K562 (cell line): Measurements from ENCODE around the gene P2RX5. TPM values are rescaled to one million over a fixed set of nuclear protein-coding genes. Genes with fewer than 3 reads are reported as not detected.

Experiments used
- BRCA1 ChIP-seq, 2 experiments: fragments of 450-650 bp in 1 of 2; sonication (generic) in 1 of 2; formaldehyde crosslinking in 1 of 2; IDR thresholded peaks; 2 replicates each; pipeline versions ENCODE4 v1.5.0 to v1.6.1; 2017 to 2020; ENCODE audit warnings: mild to moderate bottlenecking in 1 of 2, missing genetic modification reagents in 1 of 2
- CTBP1 ChIP-seq: fragments of 450-650 bp; IDR thresholded peaks from 2 replicates; pipeline ENCODE4 v1.6.1; 2016; ENCODE audit warnings: borderline replicate concordance
- FUS ChIP-seq: fragments of 200-400 bp; formaldehyde crosslinking; optimal IDR thresholded peaks from 2 replicates; pipeline ENCODE3; 2017; ENCODE audit warnings: low read depth, low read length
- KDM4B ChIP-seq, 2 experiments: fragments of 450-650 bp in 1 of 2; sonication (generic) in 1 of 2; IDR thresholded peaks; 2 replicates each; pipeline ENCODE4 v1.6.1; 2016 to 2017; ENCODE audit warnings: borderline replicate concordance in 2 of 2, antibody characterized with exemption in 1 of 2, low read depth in 1 of 2, mild to moderate bottlenecking in 1 of 2
- MEF2D ChIP-seq: conservative IDR thresholded peaks from 2 replicates; pipeline ENCODE4 v1.6.1; 2016; ENCODE audit warnings: low read depth, missing genetic modification characterization, missing compliant biosample characterization
- PPARD ChIP-seq: fragments of 250-450 bp; sonication (Bioruptor Pico); IDR thresholded peaks from 2 replicates; pipeline ENCODE4 v1.8.0; 2022; ENCODE audit warnings: inconsistent platforms, mild to moderate bottlenecking, moderate library complexity
- PRMT5 ChIP-seq: sonication (generic); formaldehyde crosslinking; IDR thresholded peaks from 2 replicates; pipeline ENCODE4 v1.5.0; 2020; ENCODE audit warnings: missing genetic modification reagents
- STAT6 ChIP-seq: sonication (generic); formaldehyde crosslinking; IDR thresholded peaks from 2 replicates; pipeline ENCODE4 v1.8.1; 2023; ENCODE audit warnings: mild to moderate bottlenecking, missing genetic modification reagents
- U2AF1 ChIP-seq: fragments of 200-400 bp; formaldehyde crosslinking; optimal IDR thresholded peaks from 2 replicates; pipeline ENCODE3; 2017; ENCODE audit warnings: mild to moderate bottlenecking, low read depth, low read length, moderate library complexity
- XRCC4 ChIP-seq: IDR thresholded peaks from one replicate; pipeline ENCODE4 v1.6.1; 2011; ENCODE audit not compliant: insufficient read depth, insufficient read length; ENCODE audit errors: extremely low read depth
- ZNF444 ChIP-seq: fragments of 250-450 bp; sonication (Bioruptor Pico); IDR thresholded peaks from 2 replicates; pipeline ENCODE4 v1.4.0; 2020; ENCODE audit warnings: mild to moderate bottlenecking, moderate library complexity
- ZNF584 ChIP-seq: fragments of 200-800 bp; sonication (Bioruptor generic); IDR thresholded peaks from 2 replicates; pipeline ENCODE4 v1.6.1; 2016; ENCODE audit warnings: low read depth, mild to moderate bottlenecking, missing genetic modification characterization, missing compliant biosample characterization
- polyA plus RNA-seq, 8 experiments: library from polyadenylated mRNA; depleted of rRNA in 4 of 8; stranded (reverse) in 5 of 8; unstranded in 3 of 8; fragments of >200 nt; fragmentation: Nextera tagmentation in 2 of 8; fragmentation: Illumina TruSeq in 1 of 8; extraction: Ambion mirVana in 2 of 8; extraction: Trizol in 1 of 8; gene quantifications; 2 replicates each; pipeline versions ENCODE4 v1.2.1 to v1.2.3, GENCODE V29; 2011 to 2014; ENCODE audit warnings: inconsistent platforms in 1 of 8, missing spikeins in 1 of 8
- total RNA-seq, 7 experiments: library from RNA; depleted of rRNA in 6 of 7; stranded (reverse); fragments of >200 nt in 6 of 7; fragmentation: Illumina TruSeq in 2 of 7; extraction: Trizol in 2 of 7; gene quantifications; 2 replicates each; pipeline versions ENCODE4 v1.2.1 to v1.2.3, GENCODE V29; 2011 to 2021; ENCODE audit warnings: low replicate concordance in 1 of 7
- TF ChIP-seq, protein P1 (sequence below): fragments of 450-650 bp; IDR thresholded peaks from one replicate; pipeline ENCODE4 v1.6.1; 2018; ENCODE audit warnings: mild to moderate bottlenecking, moderate library complexity; ENCODE audit not compliant: partially characterized antibody

Gene P2RX5
- total and polyA plus RNA-seq, 9 of the 15 experiments (the other 6 are each of a cell fraction or from before 2014, with no cell fraction given) = 0.31 to 4.0 (median 1.3) TPM

DNA sequence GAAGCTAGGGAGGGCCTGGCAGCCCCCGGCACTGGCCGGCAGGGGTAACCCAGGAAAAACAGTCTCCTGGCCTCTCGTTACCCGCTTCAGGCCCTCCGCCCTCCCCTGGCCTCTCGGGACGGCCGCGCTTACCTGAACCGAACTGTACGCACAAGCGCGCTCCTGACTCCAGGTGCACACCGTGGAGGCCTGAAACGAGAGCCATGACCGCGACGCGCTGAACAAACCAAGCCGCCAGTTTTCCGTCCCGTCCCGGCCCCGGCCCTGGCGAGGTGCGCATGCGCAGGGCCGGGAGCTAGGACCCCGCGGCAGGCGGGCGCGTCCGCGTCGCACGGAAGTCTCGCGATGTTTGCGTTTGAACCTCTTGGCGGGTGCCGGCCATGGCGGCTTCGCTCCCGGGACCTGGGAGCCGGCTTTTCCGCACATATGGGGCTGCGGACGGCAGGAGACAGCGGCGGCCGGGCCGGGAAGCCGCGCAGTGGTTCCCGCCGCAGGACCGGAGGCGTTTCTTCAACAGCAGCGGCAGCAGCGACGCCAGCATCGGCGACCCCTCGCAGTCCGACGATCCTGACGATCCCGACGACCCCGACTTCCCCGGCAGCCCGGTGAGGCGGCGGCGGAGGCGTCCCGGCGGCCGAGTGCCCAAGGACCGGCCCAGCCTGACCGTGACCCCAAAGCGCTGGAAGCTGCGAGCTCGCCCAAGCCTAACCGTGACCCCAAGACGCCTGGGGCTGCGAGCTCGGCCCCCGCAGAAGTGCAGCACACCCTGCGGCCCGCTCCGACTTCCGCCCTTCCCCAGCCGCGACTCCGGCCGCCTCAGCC is 27.8 kb upstream of the P2RX5 start, which contains the start of gene HASPIN (continued):
- TF ChIP-seq BRCA1 (IDR thresholded peaks at IDR 0.05) = no peak
- no peak for TF ChIP-seq BRCA1 (CRISPR knock-in tag; IDR thresholded peaks at IDR 0.05)
- no peak for TF ChIP-seq PRMT5 (CRISPR knock-in tag)
- TF ChIP-seq U2AF1 = peak; percentile 37
- TF ChIP-seq CTBP1 = peak; percentile 47; the same call in 1 of the 2 replicates
- TF ChIP-seq MEF2D = no peak
- TF ChIP-seq, protein P1, sequence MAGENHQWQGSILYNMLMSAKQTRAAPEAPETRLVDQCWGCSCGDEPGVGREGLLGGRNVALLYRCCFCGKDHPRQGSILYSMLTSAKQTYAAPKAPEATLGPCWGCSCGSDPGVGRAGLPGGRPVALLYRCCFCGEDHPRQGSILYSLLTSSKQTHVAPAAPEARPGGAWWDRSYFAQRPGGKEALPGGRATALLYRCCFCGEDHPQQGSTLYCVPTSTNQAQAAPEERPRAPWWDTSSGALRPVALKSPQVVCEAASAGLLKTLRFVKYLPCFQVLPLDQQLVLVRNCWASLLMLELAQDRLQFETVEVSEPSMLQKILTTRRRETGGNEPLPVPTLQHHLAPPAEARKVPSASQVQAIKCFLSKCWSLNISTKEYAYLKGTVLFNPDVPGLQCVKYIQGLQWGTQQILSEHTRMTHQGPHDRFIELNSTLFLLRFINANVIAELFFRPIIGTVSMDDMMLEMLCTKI = no peak
- TF ChIP-seq FUS = no peak
- TF ChIP-seq KDM4B (IDR thresholded peaks at IDR 0.05; ENCODE audit: borderline replicate concordance in 2 of 2, low read depth in 1 of 2) = no peak
- TF ChIP-seq ZNF444 (CRISPR knock-in tag) = no peak
- TF ChIP-seq ZNF584 (CRISPR knock-in tag) = no peak
- TF ChIP-seq XRCC4 = no peak
- no peak for TF ChIP-seq PPARD (CRISPR knock-in tag)
- TF ChIP-seq STAT6 (CRISPR knock-in tag) = no peak
